Nephron (organoid): ENCODE data around the gene LIPC.

Experiments
- H3K27ac Mint-ChIP-seq, 3 experiments: 2 replicates each; pipeline ENCODE4 v1.8.0; 2020; ENCODE audit warnings: mixed read lengths in 3 of 3, mild to moderate bottlenecking in 2 of 3, moderate library complexity in 1 of 3
- H3K27me3 Mint-ChIP-seq: 2 replicates; pipeline ENCODE4 v1.8.0; 2021; ENCODE audit warnings: low read depth, mild to moderate bottlenecking, moderate library complexity, mixed read lengths
- H3K36me3 Mint-ChIP-seq: 2 replicates; pipeline ENCODE4 v1.8.0; 2020; ENCODE audit warnings: low read depth, mixed read lengths
- H3K4me1 Mint-ChIP-seq: 2 replicates; pipeline ENCODE4 v1.8.0; 2020; ENCODE audit warnings: mixed read lengths
- H3K4me3 Mint-ChIP-seq, 3 experiments: 2 replicates each; pipeline ENCODE4 v1.8.0; 2020; ENCODE audit warnings: mild to moderate bottlenecking in 3 of 3, mixed read lengths in 3 of 3, moderate library complexity in 2 of 3
- H3K9me3 Mint-ChIP-seq: 2 replicates; pipeline ENCODE4 v1.8.0; 2020; ENCODE audit warnings: mixed read lengths
- TF ChIP-seq, protein P1 (sequence below), 3 experiments: fragments of 200-600 bp; sonication (generic); IDR thresholded peaks; one replicate each; pipeline ENCODE4 v1.5.0; 2021; ENCODE audit warnings: antibody characterized with exemption in 3 of 3; ENCODE audit not compliant: unreplicated experiment in 3 of 3

The LIPC gene

DNA sequence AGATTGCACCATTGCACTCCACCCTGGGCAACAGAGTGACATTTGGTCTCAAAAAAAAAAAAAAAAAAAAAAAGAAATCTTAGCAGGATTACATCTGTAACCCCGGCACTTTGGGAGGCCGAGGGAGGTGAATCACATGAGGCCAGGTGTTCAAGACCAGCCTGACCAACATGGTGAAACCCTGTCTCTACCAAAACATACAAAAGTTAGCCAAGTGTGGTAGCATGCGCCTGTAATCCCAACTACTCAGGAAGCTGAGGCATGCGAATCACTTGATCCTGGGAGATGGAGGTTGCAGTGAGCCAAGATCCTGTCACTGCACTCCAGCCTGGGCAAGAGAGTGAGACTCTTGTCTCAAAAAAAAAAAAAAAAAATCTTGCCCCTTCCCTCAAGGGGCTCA is 40.4 kb downstream of the LIPC start:
- H3K4me3 Mint-ChIP-seq = no peak overlapping the region
- no peaks in the 10 kb centered on the region for H3K36me3 Mint-ChIP-seq
- H3K27me3 Mint-ChIP-seq = peaks cover 3% of the 10 kb centered on the region
- H3K27ac Mint-ChIP-seq = no peak overlapping the region
- H3K9me3 Mint-ChIP-seq = no peaks in the 10 kb centered on the region
- TF ChIP-seq, protein P1, sequence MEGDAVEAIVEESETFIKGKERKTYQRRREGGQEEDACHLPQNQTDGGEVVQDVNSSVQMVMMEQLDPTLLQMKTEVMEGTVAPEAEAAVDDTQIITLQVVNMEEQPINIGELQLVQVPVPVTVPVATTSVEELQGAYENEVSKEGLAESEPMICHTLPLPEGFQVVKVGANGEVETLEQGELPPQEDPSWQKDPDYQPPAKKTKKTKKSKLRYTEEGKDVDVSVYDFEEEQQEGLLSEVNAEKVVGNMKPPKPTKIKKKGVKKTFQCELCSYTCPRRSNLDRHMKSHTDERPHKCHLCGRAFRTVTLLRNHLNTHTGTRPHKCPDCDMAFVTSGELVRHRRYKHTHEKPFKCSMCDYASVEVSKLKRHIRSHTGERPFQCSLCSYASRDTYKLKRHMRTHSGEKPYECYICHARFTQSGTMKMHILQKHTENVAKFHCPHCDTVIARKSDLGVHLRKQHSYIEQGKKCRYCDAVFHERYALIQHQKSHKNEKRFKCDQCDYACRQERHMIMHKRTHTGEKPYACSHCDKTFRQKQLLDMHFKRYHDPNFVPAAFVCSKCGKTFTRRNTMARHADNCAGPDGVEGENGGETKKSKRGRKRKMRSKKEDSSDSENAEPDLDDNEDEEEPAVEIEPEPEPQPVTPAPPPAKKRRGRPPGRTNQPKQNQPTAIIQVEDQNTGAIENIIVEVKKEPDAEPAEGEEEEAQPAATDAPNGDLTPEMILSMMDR (IDR thresholded peaks at IDR 0.05; ENCODE audit: unreplicated experiment in 3 of 3) = no peak
- peaks cover 65% of the 10 kb centered on the region for H3K4me1 Mint-ChIP-seq

DNA sequence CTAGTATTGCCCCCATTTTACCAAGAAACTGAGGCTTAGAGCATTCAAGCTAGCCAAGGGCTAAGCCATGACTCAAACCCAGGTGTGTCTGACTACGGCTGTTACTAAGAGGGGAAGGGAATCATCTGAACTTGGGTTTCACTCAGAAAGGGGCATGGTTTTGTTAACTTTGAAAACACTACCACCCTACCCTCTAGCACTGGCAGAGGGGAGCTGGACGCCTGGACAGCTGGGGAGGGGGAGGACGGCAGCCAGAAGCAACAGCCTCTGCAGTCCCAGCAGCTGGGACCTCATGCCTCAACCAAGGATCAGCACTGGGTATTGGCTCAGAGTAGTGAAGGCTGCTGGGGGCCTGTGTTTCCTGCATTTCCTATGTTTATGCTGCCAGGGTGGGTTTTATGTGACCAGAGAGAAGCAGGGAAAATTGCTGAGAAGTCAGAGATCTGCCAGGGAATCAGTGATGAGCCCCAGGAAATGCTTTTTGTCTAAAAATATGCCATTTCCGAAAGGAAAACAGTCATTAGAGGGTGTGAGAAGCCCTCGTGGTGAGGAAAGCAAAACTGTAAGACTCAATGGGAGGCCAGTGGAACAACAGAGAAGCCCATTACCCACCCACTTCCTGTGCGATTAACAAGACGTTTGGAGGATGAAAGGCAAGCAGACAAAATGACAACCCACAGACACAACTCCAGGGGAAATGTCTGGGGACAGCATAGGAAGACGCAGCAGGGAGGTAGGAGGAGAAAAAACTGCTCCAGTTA is 41.2 kb downstream of the LIPC start:
- TF ChIP-seq, protein P1 (IDR thresholded peaks at IDR 0.05; ENCODE audit: unreplicated experiment in 3 of 3) = no peak
- Mint-ChIP-seq H3K27me3 (peaks cover 3% of the 10 kb centered on the region), H3K27ac (peak overlapping the region; percentile 45 to 69 (median 63)), H3K4me3 (no peak overlapping the region), H3K9me3 (no peaks in the 10 kb centered on the region), H3K36me3 (no peaks in the 10 kb centered on the region), H3K4me1 (peaks cover 63% of the 10 kb centered on the region)

DNA sequence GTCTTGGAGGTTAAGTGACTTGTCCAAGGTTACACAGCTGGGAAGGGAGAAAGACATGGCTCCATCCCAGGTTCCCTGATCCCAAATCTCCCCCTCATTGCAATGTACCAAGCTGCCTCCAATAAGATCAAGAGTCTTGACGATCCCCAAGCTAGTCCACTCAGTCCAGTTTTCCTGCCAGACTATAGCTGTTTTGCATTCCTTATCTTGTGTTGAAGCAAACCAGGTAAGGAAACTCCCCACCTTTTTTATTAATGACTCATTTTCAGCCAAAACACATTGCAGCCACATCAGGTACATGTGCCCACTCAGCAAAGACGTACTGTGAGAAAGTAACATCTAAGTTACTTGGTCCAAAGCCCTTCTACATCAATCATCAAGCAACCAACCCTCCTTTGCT is 41.9 kb downstream of the LIPC start:
- Mint-ChIP-seq H3K27me3 (peaks cover 3% of the 10 kb centered on the region), H3K9me3 (no peaks in the 10 kb centered on the region), H3K27ac (peak overlapping the region; percentile 22 to 63 (median 32)), H3K36me3 (no peaks in the 10 kb centered on the region), H3K4me1 (peaks cover 62% of the 10 kb centered on the region), H3K4me3 (no peak overlapping the region)
- TF ChIP-seq, protein P1 (IDR thresholded peaks at IDR 0.05; ENCODE audit: unreplicated experiment in 3 of 3) = no peak

DNA sequence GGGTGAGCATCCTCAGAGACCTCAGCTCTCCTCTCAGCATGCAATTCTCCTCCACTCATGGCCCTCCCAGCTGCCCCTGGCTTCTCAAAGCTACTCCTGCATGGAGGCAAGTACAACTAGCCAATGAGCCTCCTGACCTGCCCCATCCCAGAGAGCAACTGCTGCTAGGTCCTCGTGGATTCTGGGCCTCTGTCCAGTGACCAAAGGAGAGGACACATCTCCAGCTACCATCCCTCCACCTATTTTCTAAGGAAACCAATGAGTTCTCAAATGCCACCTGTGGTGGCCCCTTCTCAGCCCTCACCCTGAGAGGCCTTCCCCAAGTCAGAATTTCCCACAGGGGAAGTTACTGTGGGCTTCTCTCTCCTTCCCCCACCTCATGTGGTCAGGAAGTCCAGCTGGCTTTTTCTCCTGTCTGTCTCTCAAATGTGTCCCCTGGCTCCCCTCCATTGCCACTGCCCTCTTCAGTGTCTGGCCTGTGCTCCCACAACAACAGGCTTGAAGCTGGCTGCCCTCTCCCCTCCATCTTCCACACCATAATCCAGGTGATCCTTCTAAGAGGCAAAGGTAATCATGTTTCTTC is 43.0 kb downstream of the LIPC start:
- H3K36me3 Mint-ChIP-seq = no peaks in the 10 kb centered on the region
- H3K27me3 Mint-ChIP-seq = peaks cover 3% of the 10 kb centered on the region
- peaks cover 59% of the 10 kb centered on the region for H3K4me1 Mint-ChIP-seq
- H3K27ac Mint-ChIP-seq = peak overlapping the region; percentile 28 to 84 (median 79)
- H3K4me3 Mint-ChIP-seq = no peak overlapping the region
- H3K9me3 Mint-ChIP-seq = no peaks in the 10 kb centered on the region
- TF ChIP-seq, protein P1 (IDR thresholded peaks at IDR 0.05; ENCODE audit: unreplicated experiment in 3 of 3) = no peak

DNA sequence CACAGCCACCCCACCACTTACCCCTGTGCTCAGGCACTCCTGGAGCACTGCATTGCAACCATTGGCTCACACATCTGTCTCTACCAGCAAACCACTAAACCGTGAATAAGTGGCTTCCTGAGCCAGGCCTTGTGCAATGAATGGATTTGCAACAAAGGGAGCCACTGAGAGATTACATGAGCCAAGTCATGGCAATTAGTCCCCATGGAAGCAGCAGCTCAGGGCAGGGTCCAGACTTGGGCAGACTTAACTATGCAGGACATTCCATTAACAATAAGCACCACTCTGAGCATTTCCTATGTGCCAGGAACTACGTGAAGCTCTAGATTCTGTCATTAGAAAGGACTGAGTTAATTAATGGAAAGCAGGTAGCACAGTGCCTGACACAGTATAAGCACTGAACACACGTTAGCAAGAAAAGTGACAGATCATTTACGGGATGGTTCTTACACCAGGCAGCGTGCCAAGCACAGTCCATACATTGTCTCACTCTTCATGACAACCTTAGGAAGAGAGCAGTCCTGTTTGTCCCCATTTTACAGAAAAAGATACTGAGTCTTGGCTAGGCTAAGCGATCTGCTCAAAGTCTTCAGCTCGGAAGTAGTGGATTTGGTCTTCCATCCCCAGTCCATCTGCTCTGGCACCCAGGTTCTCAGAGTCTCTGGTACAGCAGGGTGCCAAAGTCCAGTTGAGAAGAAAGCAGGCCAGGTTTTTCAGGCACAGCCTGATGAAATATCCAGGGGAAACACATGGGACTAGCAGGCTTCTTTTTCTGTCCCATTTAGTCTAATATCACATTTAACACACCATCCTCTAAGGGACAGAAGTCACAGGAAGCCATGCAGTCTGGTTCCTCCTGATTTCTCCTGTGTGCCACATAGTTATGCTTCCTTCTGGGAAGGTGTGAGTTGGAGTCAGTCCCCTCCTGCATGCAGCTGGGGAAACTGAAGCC is 44.1 kb downstream of the LIPC start:
- Mint-ChIP-seq H3K27ac (peak overlapping the region; percentile 28 to 84 (median 79)), H3K4me1 (peaks cover 60% of the 10 kb centered on the region), H3K36me3 (no peaks in the 10 kb centered on the region), H3K4me3 (no peak overlapping the region), H3K9me3 (no peaks in the 10 kb centered on the region), H3K27me3 (peaks cover 3% of the 10 kb centered on the region)
- TF ChIP-seq, protein P1 (IDR thresholded peaks at IDR 0.05; ENCODE audit: unreplicated experiment in 3 of 3) = no peak
